ENCODE data around the gene GPR65. TPM values are rescaled to one million over a fixed set of nuclear protein-coding genes. Genes with fewer than 3 reads are reported as not detected.

Gene GPR65, protein sequence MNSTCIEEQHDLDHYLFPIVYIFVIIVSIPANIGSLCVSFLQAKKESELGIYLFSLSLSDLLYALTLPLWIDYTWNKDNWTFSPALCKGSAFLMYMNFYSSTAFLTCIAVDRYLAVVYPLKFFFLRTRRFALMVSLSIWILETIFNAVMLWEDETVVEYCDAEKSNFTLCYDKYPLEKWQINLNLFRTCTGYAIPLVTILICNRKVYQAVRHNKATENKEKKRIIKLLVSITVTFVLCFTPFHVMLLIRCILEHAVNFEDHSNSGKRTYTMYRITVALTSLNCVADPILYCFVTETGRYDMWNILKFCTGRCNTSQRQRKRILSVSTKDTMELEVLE
- total RNA-seq: not detected in 2 replicates
- long read RNA-seq: 0 reads

- Mint-ChIP-seq H3K36me3 (ENCODE audit: unreplicated experiment) (no peaks in the 10 kb centered on the region), H3K27ac (ENCODE audit: unreplicated experiment) (no peak within 1 kb of the TSS), H3K9me3 (ENCODE audit: unreplicated experiment) (no peaks in the 10 kb centered on the region), H3K4me1 (ENCODE audit: unreplicated experiment) (no peaks in the 10 kb centered on the region), H3K4me3 (ENCODE audit: unreplicated experiment) (no peak within 1 kb of the TSS), H3K27me3 (ENCODE audit: unreplicated experiment) (peaks cover 38% of the 10 kb centered on the region)
- no peak for DNase-seq (ENCODE audit: extremely low spot score, unreplicated experiment)
- TF ChIP-seq, protein P1, sequence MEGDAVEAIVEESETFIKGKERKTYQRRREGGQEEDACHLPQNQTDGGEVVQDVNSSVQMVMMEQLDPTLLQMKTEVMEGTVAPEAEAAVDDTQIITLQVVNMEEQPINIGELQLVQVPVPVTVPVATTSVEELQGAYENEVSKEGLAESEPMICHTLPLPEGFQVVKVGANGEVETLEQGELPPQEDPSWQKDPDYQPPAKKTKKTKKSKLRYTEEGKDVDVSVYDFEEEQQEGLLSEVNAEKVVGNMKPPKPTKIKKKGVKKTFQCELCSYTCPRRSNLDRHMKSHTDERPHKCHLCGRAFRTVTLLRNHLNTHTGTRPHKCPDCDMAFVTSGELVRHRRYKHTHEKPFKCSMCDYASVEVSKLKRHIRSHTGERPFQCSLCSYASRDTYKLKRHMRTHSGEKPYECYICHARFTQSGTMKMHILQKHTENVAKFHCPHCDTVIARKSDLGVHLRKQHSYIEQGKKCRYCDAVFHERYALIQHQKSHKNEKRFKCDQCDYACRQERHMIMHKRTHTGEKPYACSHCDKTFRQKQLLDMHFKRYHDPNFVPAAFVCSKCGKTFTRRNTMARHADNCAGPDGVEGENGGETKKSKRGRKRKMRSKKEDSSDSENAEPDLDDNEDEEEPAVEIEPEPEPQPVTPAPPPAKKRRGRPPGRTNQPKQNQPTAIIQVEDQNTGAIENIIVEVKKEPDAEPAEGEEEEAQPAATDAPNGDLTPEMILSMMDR (IDR thresholded peaks at IDR 0.05): no peak
Observed at GRCh38 chr14:88005050-88005481, at the start of gene GPR65. Gene GPR65, plus strand, starts transcription at chr14:88005135. Its CDS starts 5,713 bp downstream, at chr14:88010848.

DNA sequence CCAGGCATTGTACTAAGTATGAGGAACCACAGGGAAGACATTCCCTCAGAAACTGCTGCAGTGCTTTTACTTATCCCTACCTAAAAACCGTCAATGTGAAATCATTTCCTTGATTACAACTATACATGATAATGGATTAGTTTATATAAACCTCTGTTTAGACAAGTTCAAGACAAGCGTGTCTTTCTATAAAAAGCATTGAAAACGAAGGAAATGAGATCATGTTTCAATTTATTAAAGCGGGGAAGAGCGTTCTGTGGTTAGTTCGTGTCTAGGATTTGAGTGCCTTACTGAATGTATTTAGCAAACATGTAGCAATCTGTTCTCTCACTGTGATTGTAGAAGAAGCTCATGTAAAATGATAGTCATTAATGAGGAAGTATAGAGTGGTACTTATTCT is 49.4 kb upstream of the GPR65 start:
- H3K36me3 Mint-ChIP-seq (ENCODE audit: unreplicated experiment): peaks cover 21% of the 10 kb centered on the region
- peaks cover 5% of the 10 kb centered on the region for H3K9me3 Mint-ChIP-seq (ENCODE audit: unreplicated experiment)
- TF ChIP-seq, protein P1 (IDR thresholded peaks at IDR 0.05): no peak
- DNase-seq (ENCODE audit: extremely low spot score, unreplicated experiment): no peak
- no peak overlapping the region for H3K27ac Mint-ChIP-seq (ENCODE audit: unreplicated experiment)
- H3K4me3 Mint-ChIP-seq (ENCODE audit: unreplicated experiment): no peak overlapping the region
- H3K4me1 Mint-ChIP-seq (ENCODE audit: unreplicated experiment): no peaks in the 10 kb centered on the region
- no peaks in the 10 kb centered on the region for H3K27me3 Mint-ChIP-seq (ENCODE audit: unreplicated experiment)

DNA sequence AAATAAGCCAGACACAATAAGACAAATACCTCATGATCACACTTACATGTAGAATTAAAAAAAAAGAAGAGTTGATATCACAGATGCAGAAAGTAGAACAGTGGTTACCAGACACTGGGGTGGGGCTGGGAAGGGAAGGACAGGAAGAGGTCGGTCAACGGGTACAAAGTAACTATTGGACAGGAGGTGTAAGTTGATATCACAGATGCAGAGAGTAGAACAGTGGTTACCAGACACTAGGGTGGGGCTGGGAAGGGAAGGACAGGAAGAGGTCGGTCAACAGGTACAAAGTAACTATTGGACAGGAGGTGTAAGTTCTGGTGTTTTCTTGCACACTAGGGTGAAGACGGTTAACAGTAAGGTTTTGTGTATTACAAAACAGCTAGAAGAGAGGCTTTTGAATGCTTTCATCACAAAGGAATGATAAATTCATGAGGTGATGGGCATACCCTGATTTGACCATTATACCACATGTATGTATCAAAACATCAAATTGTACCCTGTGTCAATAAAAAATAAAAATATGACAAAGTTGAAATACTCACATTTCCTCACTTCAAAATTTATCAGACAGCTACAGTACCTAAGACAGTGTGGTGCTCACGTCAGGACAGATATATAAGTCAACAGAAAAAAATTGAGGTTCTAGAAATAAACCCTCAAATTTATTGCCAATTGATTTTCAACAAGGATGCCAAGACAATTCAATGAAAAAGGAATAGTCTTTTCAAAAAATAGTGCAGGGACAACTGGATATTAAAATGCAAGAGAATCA is 44.7 kb upstream of the GPR65 start:
- H3K36me3 Mint-ChIP-seq (ENCODE audit: unreplicated experiment): peaks cover 38% of the 10 kb centered on the region
- H3K27ac Mint-ChIP-seq (ENCODE audit: unreplicated experiment): no peak overlapping the region
- no peaks in the 10 kb centered on the region for H3K4me1 Mint-ChIP-seq (ENCODE audit: unreplicated experiment)
- H3K27me3 Mint-ChIP-seq (ENCODE audit: unreplicated experiment): no peaks in the 10 kb centered on the region
- peaks cover 5% of the 10 kb centered on the region for H3K9me3 Mint-ChIP-seq (ENCODE audit: unreplicated experiment)
- H3K4me3 Mint-ChIP-seq (ENCODE audit: unreplicated experiment): no peak overlapping the region
- no peak for DNase-seq (ENCODE audit: extremely low spot score, unreplicated experiment)
- TF ChIP-seq, protein P1 (IDR thresholded peaks at IDR 0.05): no peak

DNA sequence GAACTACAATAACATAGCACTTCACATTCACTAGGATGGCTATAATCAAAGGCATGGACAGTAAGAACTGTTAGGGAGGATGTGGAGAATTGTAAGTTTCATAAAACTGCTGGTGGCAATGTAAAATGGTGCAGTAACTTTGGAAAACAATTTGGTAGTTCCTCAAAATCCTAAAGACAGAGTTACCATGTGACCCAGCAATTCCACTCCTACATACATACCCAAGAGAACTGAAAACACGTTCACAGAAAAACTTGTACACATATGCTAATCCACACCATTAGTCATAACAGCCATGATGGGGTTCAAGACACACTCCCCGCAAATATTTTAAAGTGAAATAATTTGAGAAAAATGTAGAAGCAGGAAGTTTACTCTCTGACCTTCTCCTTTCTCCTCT is 43.7 kb upstream of the GPR65 start:
- no peak for DNase-seq (ENCODE audit: extremely low spot score, unreplicated experiment)
- H3K27ac Mint-ChIP-seq (ENCODE audit: unreplicated experiment): no peak overlapping the region
- H3K27me3 Mint-ChIP-seq (ENCODE audit: unreplicated experiment): no peaks in the 10 kb centered on the region
- H3K4me1 Mint-ChIP-seq (ENCODE audit: unreplicated experiment): no peaks in the 10 kb centered on the region
- TF ChIP-seq, protein P1 (IDR thresholded peaks at IDR 0.05): no peak
- peaks cover 38% of the 10 kb centered on the region for H3K36me3 Mint-ChIP-seq (ENCODE audit: unreplicated experiment)
- H3K9me3 Mint-ChIP-seq (ENCODE audit: unreplicated experiment): peaks cover 5% of the 10 kb centered on the region
- H3K4me3 Mint-ChIP-seq (ENCODE audit: unreplicated experiment): no peak overlapping the region

GRCh38 chr14:87966816-87967215 is 38.1 kb upstream of the GPR65 start:
- TF ChIP-seq, protein P1 (IDR thresholded peaks at IDR 0.05): no peak
- H3K27ac Mint-ChIP-seq (ENCODE audit: unreplicated experiment): no peak overlapping the region
- no peaks in the 10 kb centered on the region for H3K9me3 Mint-ChIP-seq (ENCODE audit: unreplicated experiment)
- H3K4me1 Mint-ChIP-seq (ENCODE audit: unreplicated experiment): peaks cover 4% of the 10 kb centered on the region
- H3K27me3 Mint-ChIP-seq (ENCODE audit: unreplicated experiment): no peaks in the 10 kb centered on the region
- H3K36me3 Mint-ChIP-seq (ENCODE audit: unreplicated experiment): peaks cover 16% of the 10 kb centered on the region
- DNase-seq (ENCODE audit: extremely low spot score, unreplicated experiment): no peak
- H3K4me3 Mint-ChIP-seq (ENCODE audit: unreplicated experiment): no peak overlapping the region

Measured in osteocyte (in vitro differentiated cells).